ENCODE results near the gene CIROP. TPM values are rescaled to one million over a fixed set of nuclear protein-coding genes. Genes with fewer than 3 reads are reported as not detected.

The CIROP gene
- total and polyA plus RNA-seq, 2 donors (not counting 1 experiment from before 2014, with no cell fraction given) = 0.09 to 0.17 TPM

GRCh38 chr14:23131482-23131881, 26.7 kb upstream of the CIROP start:
- no peak overlapping the region for H3K4me2 ChIP-seq (ENCODE audit: extremely low read depth, insufficient read depth, low read length)
- no peak overlapping the region for H3K27ac ChIP-seq (ENCODE audit: insufficient read depth, low read length)
- no peaks in the 10 kb centered on the region for H3K79me2 ChIP-seq (ENCODE audit: control insufficient read depth, insufficient read depth, low read length)
- no peaks in the 10 kb centered on the region for H3K36me3 ChIP-seq (ENCODE audit: control insufficient read depth, insufficient read depth, low read length)
- no peaks in the 10 kb centered on the region for H3K4me1 ChIP-seq (ENCODE audit: control insufficient read depth, extremely low read depth, insufficient read depth, low read length)
- H3K9me3 ChIP-seq (ENCODE audit: control insufficient read depth, insufficient read depth, low read depth, low read length) = no peaks in the 10 kb centered on the region
- no peak for TF ChIP-seq CTCF (conservative IDR thresholded peaks at IDR 0.05 in 1 of 2, IDR thresholded peaks at IDR 0.05 in 1 of 2; ENCODE audit: low read depth in 1 of 2, low read length in 2 of 2)
- no peak for TF ChIP-seq EZH2 (IDR thresholded peaks at IDR 0.05; ENCODE audit: low read length, missing control alignments)
- no peak overlapping the region for H3K4me3 ChIP-seq (replicated peaks in 1 of 4; ENCODE audit: control extremely low read depth in 1 of 4, insufficient read depth in 1 of 4, low read depth in 3 of 4, low read length in 4 of 4)
- no peaks in the 10 kb centered on the region for H4K20me1 ChIP-seq (ENCODE audit: control insufficient read depth, extremely low read depth, insufficient read depth, low read length)
- DNase-seq (ENCODE audit: low read depth in 2 of 2) = no peak
- no peak overlapping the region for H3K9ac ChIP-seq (ENCODE audit: insufficient read depth, low read length)
- H3K27me3 ChIP-seq (ENCODE audit: control insufficient read depth, insufficient read depth, low read length) = peaks cover 6% of the 10 kb centered on the region
- no peak overlapping the region for H2AFZ ChIP-seq (ENCODE audit: low read length)

GRCh38 chr14:23130871-23131270, 26.1 kb upstream of the CIROP start:
- H3K27me3 ChIP-seq (ENCODE audit: control insufficient read depth, insufficient read depth, low read length) = peaks cover 6% of the 10 kb centered on the region
- H3K9ac ChIP-seq (ENCODE audit: insufficient read depth, low read length) = no peak overlapping the region
- H3K79me2 ChIP-seq (ENCODE audit: control insufficient read depth, insufficient read depth, low read length) = no peaks in the 10 kb centered on the region
- no peak overlapping the region for H2AFZ ChIP-seq (ENCODE audit: low read length)
- no peaks in the 10 kb centered on the region for H3K4me1 ChIP-seq (ENCODE audit: control insufficient read depth, extremely low read depth, insufficient read depth, low read length)
- no peak overlapping the region for H3K4me2 ChIP-seq (ENCODE audit: extremely low read depth, insufficient read depth, low read length)
- DNase-seq (ENCODE audit: low read depth in 2 of 2) = no peak
- H4K20me1 ChIP-seq (ENCODE audit: control insufficient read depth, extremely low read depth, insufficient read depth, low read length) = no peaks in the 10 kb centered on the region
- H3K27ac ChIP-seq (ENCODE audit: insufficient read depth, low read length) = no peak overlapping the region
- H3K4me3 ChIP-seq (replicated peaks in 1 of 4; ENCODE audit: control extremely low read depth in 1 of 4, insufficient read depth in 1 of 4, low read depth in 3 of 4, low read length in 4 of 4) = no peak overlapping the region
- no peak for TF ChIP-seq EZH2 (IDR thresholded peaks at IDR 0.05; ENCODE audit: low read length, missing control alignments)
- no peak for TF ChIP-seq CTCF (conservative IDR thresholded peaks at IDR 0.05 in 1 of 2, IDR thresholded peaks at IDR 0.05 in 1 of 2; ENCODE audit: low read depth in 1 of 2, low read length in 2 of 2)
- no peaks in the 10 kb centered on the region for H3K9me3 ChIP-seq (ENCODE audit: control insufficient read depth, insufficient read depth, low read depth, low read length)
- no peaks in the 10 kb centered on the region for H3K36me3 ChIP-seq (ENCODE audit: control insufficient read depth, insufficient read depth, low read length)

GRCh38 chr14:23129759-23130316, 25.0 kb upstream of the CIROP start:
- DNase-seq (ENCODE audit: low read depth in 2 of 2) = no peak
- TF ChIP-seq CTCF (conservative IDR thresholded peaks at IDR 0.05 in 1 of 2, IDR thresholded peaks at IDR 0.05 in 1 of 2; ENCODE audit: low read depth in 1 of 2, low read length in 2 of 2) = no peak
- TF ChIP-seq EZH2 (IDR thresholded peaks at IDR 0.05; ENCODE audit: low read length, missing control alignments) = no peak
- H3K27me3 ChIP-seq (ENCODE audit: control insufficient read depth, insufficient read depth, low read length) = peaks cover 6% of the 10 kb centered on the region
- no peaks in the 10 kb centered on the region for H4K20me1 ChIP-seq (ENCODE audit: control insufficient read depth, extremely low read depth, insufficient read depth, low read length)
- H3K4me2 ChIP-seq (ENCODE audit: extremely low read depth, insufficient read depth, low read length) = no peak overlapping the region
- H3K36me3 ChIP-seq (ENCODE audit: control insufficient read depth, insufficient read depth, low read length) = no peaks in the 10 kb centered on the region
- no peaks in the 10 kb centered on the region for H3K9me3 ChIP-seq (ENCODE audit: control insufficient read depth, insufficient read depth, low read depth, low read length)
- no peaks in the 10 kb centered on the region for H3K4me1 ChIP-seq (ENCODE audit: control insufficient read depth, extremely low read depth, insufficient read depth, low read length)
- H3K9ac ChIP-seq (ENCODE audit: insufficient read depth, low read length) = no peak overlapping the region
- H3K27ac ChIP-seq (ENCODE audit: insufficient read depth, low read length) = no peak overlapping the region
- H2AFZ ChIP-seq (ENCODE audit: low read length) = no peak overlapping the region
- no peak overlapping the region for H3K4me3 ChIP-seq (replicated peaks in 1 of 4; ENCODE audit: control extremely low read depth in 1 of 4, insufficient read depth in 1 of 4, low read depth in 3 of 4, low read length in 4 of 4)
- H3K79me2 ChIP-seq (ENCODE audit: control insufficient read depth, insufficient read depth, low read length) = no peaks in the 10 kb centered on the region

All from fibroblast of lung (primary cell).